Measurements from ENCODE around the gene HTR1E.
"Not testable (repeated sequence)": the region's sequence is repeated elsewhere in the genome, so short reads cannot be mapped to it uniquely, and the experiment has no call there.

HTR1E gene

GRCh38 chr6:86937219-86938079 is at the start of gene HTR1E:
Gene HTR1E (plus strand): TSS chr6:86937528. CDS start chr6:87015335, 77,807 bp downstream.
- peak; percentile 74 to 92 for DNase-seq

- peak; percentile 32 to 41 for DNase-seq
These were observed 49.0 kb upstream of the HTR1E start for GRCh38 chr6:86888301-86888700.

GRCh38 chr6:86897265-86897664 is 40.1 kb upstream of the HTR1E start:
- DNase-seq = not testable (repeated sequence)

GRCh38 chr6:86913795-86914194 is 23.5 kb upstream of the HTR1E start:
- no peak for DNase-seq

- no peak for DNase-seq
These were observed 20.9 kb upstream of the HTR1E start for GRCh38 chr6:86916393-86916792.

- not testable (repeated sequence) for DNase-seq
These were observed 10.2 kb upstream of the HTR1E start for GRCh38 chr6:86927138-86927537.

- DNase-seq = not testable (repeated sequence)
These were observed 9.5 kb upstream of the HTR1E start for GRCh38 chr6:86927859-86928258.

GRCh38 chr6:86934365-86934764 is 3.0 kb upstream of the HTR1E start:
- no peak for DNase-seq

GRCh38 chr6:86936834-86937218 is 502 bp upstream of the HTR1E start:
- no peak for DNase-seq

- DNase-seq = no peak
These were observed 1.5 kb downstream of the HTR1E start for GRCh38 chr6:86938814-86939213.

GRCh38 chr6:86941461-86941860 is 4.1 kb downstream of the HTR1E start:
- no peak for DNase-seq

- DNase-seq = no peak
These were observed 5.6 kb downstream of the HTR1E start for GRCh38 chr6:86942769-86943516.

- no peak for DNase-seq
These were observed 6.6 kb downstream of the HTR1E start for GRCh38 chr6:86943819-86944407.

- DNase-seq = no peak
These were observed 12.4 kb downstream of the HTR1E start for GRCh38 chr6:86949771-86950170.

GRCh38 chr6:86952991-86953390 is 15.7 kb downstream of the HTR1E start:
- DNase-seq = no peak

- DNase-seq = no peak
These were observed 22.3 kb downstream of the HTR1E start for GRCh38 chr6:86959656-86960055.

- no peak for DNase-seq
These were observed 24.3 kb downstream of the HTR1E start for GRCh38 chr6:86961455-86962200.

- DNase-seq = no peak
These were observed 26.0 kb downstream of the HTR1E start for GRCh38 chr6:86963352-86963751.

- no peak for DNase-seq
These were observed 26.8 kb downstream of the HTR1E start for GRCh38 chr6:86964029-86964579.

GRCh38 chr6:86966271-86966670 is 28.9 kb downstream of the HTR1E start:
- no peak for DNase-seq

GRCh38 chr6:86969573-86969972 is 32.2 kb downstream of the HTR1E start:
- DNase-seq = no peak

- DNase-seq = no peak
These were observed 35.8 kb downstream of the HTR1E start for GRCh38 chr6:86973088-86973487.

GRCh38 chr6:86978251-86978650 is 40.9 kb downstream of the HTR1E start:
- DNase-seq = no peak

All from NCI-H526 (cell line).